Daoy (cell line): ENCODE measurements around the gene DAND5. TPM values are rescaled to one million over a fixed set of nuclear protein-coding genes. Genes with fewer than 3 reads are reported as not detected.

Experiments
- DNase-seq: peaks from one replicate; pipeline ENCODE4 v3.0.0-alpha.2; 2015; ENCODE audit warnings: low read depth
- total RNA-seq: library from RNA; depleted of rRNA; stranded (reverse); fragments of >200 nt; shearing (Covaris generic); gene quantifications from 2 replicates; pipeline ENCODE4 v1.2.3, GENCODE V29; 2014

DAND5 gene
- total RNA-seq, 1 experiment from 2014 or later: not detected

- DNase-seq: no peak
Measured at GRCh38 chr19:13010038-13010991, 40.9 kb downstream of the DAND5 start.

GRCh38 chr19:13010992-13011652, 41.7 kb downstream of the DAND5 start:
- no peak for DNase-seq

- no peak for DNase-seq
Measured at GRCh38 chr19:13011653-13012389, 42.4 kb downstream of the DAND5 start.

GRCh38 chr19:13012390-13012689, 43.0 kb downstream of the DAND5 start:
- no peak for DNase-seq

- DNase-seq: peak; percentile 83
Measured at GRCh38 chr19:13012690-13013608, 43.6 kb downstream of the DAND5 start.

GRCh38 chr19:13013649-13014048, 44.3 kb downstream of the DAND5 start:
- no peak for DNase-seq

- DNase-seq: peak; percentile 72
Measured at GRCh38 chr19:13014101-13014920, 44.9 kb downstream of the DAND5 start.

GRCh38 chr19:13014921-13015280, 45.5 kb downstream of the DAND5 start:
- no peak for DNase-seq

- no peak for DNase-seq
Measured at GRCh38 chr19:13015361-13016223, 46.2 kb downstream of the DAND5 start.

GRCh38 chr19:13016245-13016627, 46.9 kb downstream of the DAND5 start:
- DNase-seq: no peak

GRCh38 chr19:13016628-13017305, 47.4 kb downstream of the DAND5 start:
- no peak for DNase-seq

- DNase-seq: no peak
Measured at GRCh38 chr19:13017306-13018034, 48.1 kb downstream of the DAND5 start.

- DNase-seq: peak; percentile 62
Measured at GRCh38 chr19:13018035-13018914, 48.9 kb downstream of the DAND5 start.

GRCh38 chr19:13019332-13019731, 50.0 kb downstream of the DAND5 start:
- DNase-seq: no peak

GRCh38 chr19:13020002-13020414, 50.6 kb downstream of the DAND5 start:
- no peak for DNase-seq

- peak; percentile 63 for DNase-seq
Measured at GRCh38 chr19:13022111-13022858, 52.9 kb downstream of the DAND5 start.
